SK-N-SH (cell line): ENCODE results near the gene PAM16. TPM values are rescaled to one million over a fixed set of nuclear protein-coding genes. Genes with fewer than 3 reads are reported as not detected.

ENCODE experiments used
- CTCF ChIA-PET: fragments of 300-600, 350-600 bp; formaldehyde crosslinking; extraction: SDS; loops from one replicate; lab custom pipeline; 2021; lab: Yijun Ruan, JAX
- POLR2A ChIA-PET: fragments of 350-600 bp; sonication (Branson Sonifier 250); formaldehyde crosslinking; extraction: SDS; loops from one replicate; lab custom pipeline; 2020; ENCODE audit warnings: antibody characterized with exemption, inconsistent platforms; lab: Yijun Ruan, JAX
- DNase-seq: peaks from one replicate; pipeline ENCODE4 v3.0.0; 2012
- H2AFZ ChIP-seq: fragments of 200-600 bp; sonication (generic); 2 replicates; pipeline ENCODE4 v1.8.1; 2016; ENCODE audit warnings: antibody characterized with exemption, mild to moderate bottlenecking, low read depth
- H3F3A ChIP-seq: fragments of 200-600 bp; sonication (generic); replicated peaks from 2 replicates; pipeline ENCODE3; 2016; ENCODE audit warnings: antibody characterized with exemption, mild to moderate bottlenecking; ENCODE audit not compliant: insufficient read depth
- H3K27ac ChIP-seq, 2 experiments: fragments of 200-500 bp in 1 of 2; fragments of 200-600 bp in 1 of 2; sonication (Bioruptor generic) in 1 of 2; sonication (generic), shearing (Covaris generic) in 1 of 2; 2 replicates each; pipeline versions ENCODE4 v1.5.1 to v1.6.1; 2014 to 2016; ENCODE audit warnings: low read depth in 2 of 2, inconsistent platforms in 1 of 2, low read length in 1 of 2, mild to moderate bottlenecking in 1 of 2, mixed read lengths in 1 of 2
- H3K27me3 ChIP-seq: fragments of 200-600 bp; sonication (generic), shearing (Covaris generic); 2 replicates; pipeline ENCODE4 v1.6.1; 2016; ENCODE audit warnings: mixed run types; ENCODE audit not compliant: insufficient read depth
- H3K36me3 ChIP-seq, 2 experiments: fragments of 200-500 bp in 1 of 2; fragments of 200-600 bp in 1 of 2; sonication (Bioruptor generic) in 1 of 2; sonication (generic) in 1 of 2; replicated peaks in 1 of 2; 2 replicates each; pipeline versions ENCODE3 to v1.5.1; 2014 to 2016; ENCODE audit warnings: low read length in 1 of 2, mild to moderate bottlenecking in 1 of 2; ENCODE audit not compliant: insufficient read depth in 2 of 2, control insufficient read depth in 1 of 2
- H3K4me1 ChIP-seq, 2 experiments: fragments of 200-500 bp in 1 of 2; fragments of 200-600 bp in 1 of 2; sonication (Bioruptor generic) in 1 of 2; sonication (generic), shearing (Covaris generic) in 1 of 2; 2 replicates each; pipeline versions ENCODE4 v1.5.1 to v1.6.1; 2014 to 2016; ENCODE audit warnings: low read depth in 1 of 2, low read length in 1 of 2, mixed run types in 1 of 2; ENCODE audit not compliant: insufficient read depth in 2 of 2, control insufficient read depth in 1 of 2
- H3K4me2 ChIP-seq: fragments of 200-600 bp; sonication (generic), shearing (Covaris generic); 2 replicates; pipeline ENCODE4 v1.6.1; 2017; ENCODE audit warnings: mixed run types
- H3K4me3 ChIP-seq, 2 experiments: fragments of 200-500 bp in 1 of 2; fragments of 200-600 bp in 1 of 2; sonication (Bioruptor generic) in 1 of 2; sonication (generic), shearing (Covaris generic) in 1 of 2; 2 replicates each; pipeline versions ENCODE4 v1.5.1 to v1.8.1; 2014 to 2016; ENCODE audit warnings: low read depth in 2 of 2, inconsistent platforms in 1 of 2, low read length in 1 of 2, mild to moderate bottlenecking in 1 of 2, mixed read lengths in 1 of 2, moderate library complexity in 1 of 2
- H3K79me2 ChIP-seq: fragments of 200-600 bp; sonication (generic); 2 replicates; pipeline ENCODE4 v1.8.1; 2017; ENCODE audit warnings: mild to moderate bottlenecking; ENCODE audit not compliant: insufficient read depth
- H3K9ac ChIP-seq: fragments of 200-600 bp; sonication (generic); 2 replicates; pipeline ENCODE4 v1.6.1; 2017; ENCODE audit warnings: mixed run types
- H3K9me2 ChIP-seq: fragments of 200-600 bp; sonication (generic); 2 replicates; pipeline ENCODE4 v1.6.1; 2017; ENCODE audit warnings: mixed run types
- H3K9me3 ChIP-seq: fragments of 200-600 bp; sonication (generic); 2 replicates; pipeline ENCODE4 v1.6.1; 2017; ENCODE audit warnings: mixed run types, mild to moderate bottlenecking, moderate library complexity
- H4K20me1 ChIP-seq: fragments of 200-600 bp; sonication (generic); 2 replicates; pipeline ENCODE4 v1.6.1; 2017; ENCODE audit warnings: mild to moderate bottlenecking, mixed run types; ENCODE audit not compliant: insufficient read depth
- CHD2 ChIP-seq: fragments of 150-350 bp; IDR thresholded peaks from 2 replicates; pipeline ENCODE4 v1.6.1; 2018; ENCODE audit warnings: low read length; ENCODE audit not compliant: partially characterized antibody
- FOXM1 ChIP-seq: IDR thresholded peaks from 2 replicates; pipeline ENCODE4 v1.4.0; 2012; ENCODE audit warnings: low read depth, mild to moderate bottlenecking
- IRF3 ChIP-seq: fragments of 150-350 bp; IDR thresholded peaks from 2 replicates; pipeline ENCODE4 v1.6.1; 2016; ENCODE audit warnings: mild to moderate bottlenecking, low read depth, low read length
- MXI1 ChIP-seq: IDR thresholded peaks from 2 replicates; pipeline ENCODE4 v1.6.1; 2012; ENCODE audit warnings: mild to moderate bottlenecking, low read depth, low read length, improper control_type of control experiment
- NFIC ChIP-seq: IDR thresholded peaks from 2 replicates; pipeline ENCODE4 v1.4.0; 2012; ENCODE audit warnings: borderline replicate concordance
- NRF1 ChIP-seq: IDR thresholded peaks from 2 replicates; pipeline ENCODE4 v1.6.1; 2012; ENCODE audit warnings: low read depth, mild to moderate bottlenecking, low read length
- PBX3 ChIP-seq: IDR thresholded peaks from 2 replicates; pipeline ENCODE4; 2012
- POLR2AphosphoS5 ChIP-seq: IDR thresholded peaks from 2 replicates; pipeline ENCODE4 v1.6.1; 2012; ENCODE audit warnings: low read depth, low read length
- RAD21 ChIP-seq: IDR thresholded peaks from 2 replicates; pipeline ENCODE4 v1.6.1; 2012; ENCODE audit warnings: mild to moderate bottlenecking, low read length
- RCOR1 ChIP-seq: fragments of 150-350 bp; IDR thresholded peaks from 2 replicates; pipeline ENCODE4 v1.6.1; 2017; ENCODE audit warnings: antibody characterized with exemption, low read length
- SIN3A ChIP-seq: IDR thresholded peaks from 2 replicates; pipeline ENCODE4 v1.6.1; 2012; ENCODE audit warnings: low read depth, mild to moderate bottlenecking, low read length, moderate library complexity, borderline replicate concordance
- SMC3 ChIP-seq: IDR thresholded peaks from 2 replicates; pipeline ENCODE4 v1.6.1; 2012; ENCODE audit warnings: low read depth, low read length, improper control_type of control experiment
- TAF1 ChIP-seq: IDR thresholded peaks from 2 replicates; pipeline ENCODE4 v1.6.1; 2012; ENCODE audit warnings: low read depth, mild to moderate bottlenecking, low read length, moderate library complexity, borderline replicate concordance
- TCF12 ChIP-seq: IDR thresholded peaks from 2 replicates; pipeline ENCODE4 v1.4.0; 2012
- WGBS: methylation state at CpG from one replicate; pipeline ENCODE4 v1.1.6; 2017; ENCODE audit warnings: low lambda C conversion rate; 5-methylcytosine and 5-hydroxymethylcytosine counted together
- polyA plus RNA-seq, 3 experiments: library from polyadenylated mRNA; depleted of rRNA; stranded (reverse); fragments of >200 nt; gene quantifications; 2 replicates each; pipeline ENCODE4 v1.2.3, GENCODE V29; 2012
- TF ChIP-seq, protein P1 (sequence below): fragments of 200-600 bp; sonication (generic); IDR thresholded peaks from 2 replicates; pipeline ENCODE4 v1.6.1; 2017; ENCODE audit warnings: antibody characterized with exemption, mild to moderate bottlenecking, moderate library complexity
- TF ChIP-seq, protein P2 (sequence below): IDR thresholded peaks from 2 replicates; pipeline ENCODE4 v1.6.1; 2012; ENCODE audit warnings: mild to moderate bottlenecking, low read depth, low read length, moderate library complexity

PAM16 gene
- polyA plus RNA-seq, 1 of the 3 experiments (the other 2 are of a cell fraction) = 96.4 TPM

- peak overlapping the region; percentile 12 to 39; a peak in 2 of 4 replicates for H3K4me3 ChIP-seq
- 32% methylated on average over 12 of the region's 30 CpGs for WGBS
- ChIA-PET CTCF (interaction anchor here (0.6 to 14.9 kb wide), 25 partner anchors 11 to 646 kb away, joined by 3 to 281 read pairs (median 7); partner anchors contain the start of gene TFAP4), POLR2A (interaction anchor here (0.6 to 1.3 kb wide), 6 partner anchors 12 to 65 kb away, joined by 3 to 8 read pairs (median 4); no protein-coding TSS in a partner anchor)
- no peaks in the 10 kb centered on the region for H3K9me3 ChIP-seq
- peaks cover 12% of the 10 kb centered on the region for H3F3A ChIP-seq
- H3K9ac ChIP-seq = peak overlapping the region; percentile 23; the same call in 1 of the 2 replicates
- H3K27me3 ChIP-seq = no peaks in the 10 kb centered on the region
- DNase-seq = peak; percentile 95
- H3K4me1 ChIP-seq = peaks cover 15 to 34% of the 10 kb centered on the region in 2 experiments; a peak in 3 of 4 replicates
- H3K4me2 ChIP-seq = peak overlapping the region; percentile 66
- H4K20me1 ChIP-seq = peaks cover 63% of the 10 kb centered on the region
- peaks cover 88% of the 10 kb centered on the region for H3K79me2 ChIP-seq
- no peak overlapping the region for H2AFZ ChIP-seq
- no peak for TF ChIP-seq NRF1
- TF ChIP-seq TAF1 = 0 out of 2 replicates have a peak, but pooled peaks have one; percentile 18
- TF ChIP-seq CHD2 = peak; percentile 31
- no peak for TF ChIP-seq TCF12
- no peak for TF ChIP-seq RCOR1
- peak; percentile 73 for TF ChIP-seq RAD21
- TF ChIP-seq SMC3 = peak; percentile 43; the same call in 1 of the 2 replicates
- no peak for TF ChIP-seq FOXM1
- TF ChIP-seq, protein P1, sequence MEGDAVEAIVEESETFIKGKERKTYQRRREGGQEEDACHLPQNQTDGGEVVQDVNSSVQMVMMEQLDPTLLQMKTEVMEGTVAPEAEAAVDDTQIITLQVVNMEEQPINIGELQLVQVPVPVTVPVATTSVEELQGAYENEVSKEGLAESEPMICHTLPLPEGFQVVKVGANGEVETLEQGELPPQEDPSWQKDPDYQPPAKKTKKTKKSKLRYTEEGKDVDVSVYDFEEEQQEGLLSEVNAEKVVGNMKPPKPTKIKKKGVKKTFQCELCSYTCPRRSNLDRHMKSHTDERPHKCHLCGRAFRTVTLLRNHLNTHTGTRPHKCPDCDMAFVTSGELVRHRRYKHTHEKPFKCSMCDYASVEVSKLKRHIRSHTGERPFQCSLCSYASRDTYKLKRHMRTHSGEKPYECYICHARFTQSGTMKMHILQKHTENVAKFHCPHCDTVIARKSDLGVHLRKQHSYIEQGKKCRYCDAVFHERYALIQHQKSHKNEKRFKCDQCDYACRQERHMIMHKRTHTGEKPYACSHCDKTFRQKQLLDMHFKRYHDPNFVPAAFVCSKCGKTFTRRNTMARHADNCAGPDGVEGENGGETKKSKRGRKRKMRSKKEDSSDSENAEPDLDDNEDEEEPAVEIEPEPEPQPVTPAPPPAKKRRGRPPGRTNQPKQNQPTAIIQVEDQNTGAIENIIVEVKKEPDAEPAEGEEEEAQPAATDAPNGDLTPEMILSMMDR = peak; percentile 52
- TF ChIP-seq MXI1 = peak; percentile 25; the same call in 1 of the 2 replicates
- TF ChIP-seq SIN3A = no peak
- H3K9me2 ChIP-seq = no peaks in the 10 kb centered on the region
- peak overlapping the region; percentile 22 to 82 for H3K27ac ChIP-seq
- peaks cover 0 to 11% of the 10 kb centered on the region in 2 experiments for H3K36me3 ChIP-seq
Observed at GRCh38 chr16:4328046-4328781, 22.9 kb downstream of the PAM16 start.

DNA sequence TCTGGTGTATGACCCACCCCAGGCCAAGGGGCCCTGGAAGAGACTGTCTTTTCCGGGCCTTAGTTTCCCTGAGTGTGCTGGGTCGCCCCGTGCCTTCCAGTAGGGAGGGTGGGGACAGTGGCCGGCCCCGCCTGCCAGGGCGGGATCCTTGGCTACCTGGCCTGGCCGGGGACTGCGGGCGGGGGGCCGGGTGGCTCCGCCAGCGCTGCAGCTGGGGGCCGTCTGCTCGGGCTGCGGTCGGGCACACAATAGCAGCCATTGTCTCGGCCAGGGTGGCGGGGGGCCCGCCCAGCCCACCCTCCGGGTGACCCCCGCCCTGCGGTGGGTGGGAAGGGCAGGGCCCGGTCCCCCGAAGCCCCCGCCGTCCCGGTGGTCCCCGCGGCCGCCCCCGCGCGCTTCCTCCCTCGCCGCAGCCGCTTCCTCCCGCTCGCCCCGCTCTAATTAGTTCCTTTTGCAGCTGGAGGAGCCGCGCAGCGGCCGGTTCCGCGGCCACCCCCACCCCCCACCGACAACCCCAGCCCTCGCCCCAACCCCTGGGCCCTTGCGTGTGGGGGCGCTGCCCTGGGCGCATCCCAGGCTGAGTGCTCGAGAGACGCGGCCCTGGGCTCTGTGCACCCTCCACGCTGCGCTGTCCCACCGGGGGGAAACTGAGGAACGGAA lies 23.6 kb downstream of the PAM16 start:
- no peaks in the 10 kb centered on the region for H3K27me3 ChIP-seq
- peaks cover 15 to 34% of the 10 kb centered on the region in 2 experiments; a peak in 3 of 4 replicates for H3K4me1 ChIP-seq
- peaks cover 70% of the 10 kb centered on the region for H4K20me1 ChIP-seq
- H3K4me3 ChIP-seq = peak overlapping the region; percentile 12 to 39; a peak in 2 of 4 replicates
- H3K27ac ChIP-seq = peak overlapping the region; percentile 22 to 82; a peak in 3 of 4 replicates
- no peak overlapping the region for H2AFZ ChIP-seq
- POLR2A ChIA-PET = interaction anchor here (0.7 to 1.3 kb wide), 4 partner anchors 12 to 65 kb away, joined by 3 to 8 read pairs (median 4); no protein-coding TSS in a partner anchor
- H3K9me3 ChIP-seq = no peaks in the 10 kb centered on the region
- H3K4me2 ChIP-seq = peak overlapping the region; percentile 66; the same call in 1 of the 2 replicates
- no peaks in the 10 kb centered on the region for H3K9me2 ChIP-seq
- H3K79me2 ChIP-seq = peaks cover 91% of the 10 kb centered on the region
- peaks cover 0 to 4% of the 10 kb centered on the region in 2 experiments for H3K36me3 ChIP-seq
- peak; percentile 80 for DNase-seq
- 34% methylated on average over 5 of the region's 57 CpGs for whole genome bisulfite sequencing
- CTCF ChIA-PET = interaction anchor here (0.6 to 14.9 kb wide), 25 partner anchors 10 to 646 kb away, joined by 3 to 281 read pairs (median 7); partner anchors contain the start of gene TFAP4
- H3K9ac ChIP-seq = peak overlapping the region; percentile 23; the same call in 1 of the 2 replicates
- peaks cover 12% of the 10 kb centered on the region for H3F3A ChIP-seq
- TF ChIP-seq IRF3 (no peak), FOXM1 (no peak), POLR2AphosphoS5 (no peak), RCOR1 (no peak), TCF12 (no peak), PBX3 (no peak), NFIC (no peak)
- TF ChIP-seq, protein P2, sequence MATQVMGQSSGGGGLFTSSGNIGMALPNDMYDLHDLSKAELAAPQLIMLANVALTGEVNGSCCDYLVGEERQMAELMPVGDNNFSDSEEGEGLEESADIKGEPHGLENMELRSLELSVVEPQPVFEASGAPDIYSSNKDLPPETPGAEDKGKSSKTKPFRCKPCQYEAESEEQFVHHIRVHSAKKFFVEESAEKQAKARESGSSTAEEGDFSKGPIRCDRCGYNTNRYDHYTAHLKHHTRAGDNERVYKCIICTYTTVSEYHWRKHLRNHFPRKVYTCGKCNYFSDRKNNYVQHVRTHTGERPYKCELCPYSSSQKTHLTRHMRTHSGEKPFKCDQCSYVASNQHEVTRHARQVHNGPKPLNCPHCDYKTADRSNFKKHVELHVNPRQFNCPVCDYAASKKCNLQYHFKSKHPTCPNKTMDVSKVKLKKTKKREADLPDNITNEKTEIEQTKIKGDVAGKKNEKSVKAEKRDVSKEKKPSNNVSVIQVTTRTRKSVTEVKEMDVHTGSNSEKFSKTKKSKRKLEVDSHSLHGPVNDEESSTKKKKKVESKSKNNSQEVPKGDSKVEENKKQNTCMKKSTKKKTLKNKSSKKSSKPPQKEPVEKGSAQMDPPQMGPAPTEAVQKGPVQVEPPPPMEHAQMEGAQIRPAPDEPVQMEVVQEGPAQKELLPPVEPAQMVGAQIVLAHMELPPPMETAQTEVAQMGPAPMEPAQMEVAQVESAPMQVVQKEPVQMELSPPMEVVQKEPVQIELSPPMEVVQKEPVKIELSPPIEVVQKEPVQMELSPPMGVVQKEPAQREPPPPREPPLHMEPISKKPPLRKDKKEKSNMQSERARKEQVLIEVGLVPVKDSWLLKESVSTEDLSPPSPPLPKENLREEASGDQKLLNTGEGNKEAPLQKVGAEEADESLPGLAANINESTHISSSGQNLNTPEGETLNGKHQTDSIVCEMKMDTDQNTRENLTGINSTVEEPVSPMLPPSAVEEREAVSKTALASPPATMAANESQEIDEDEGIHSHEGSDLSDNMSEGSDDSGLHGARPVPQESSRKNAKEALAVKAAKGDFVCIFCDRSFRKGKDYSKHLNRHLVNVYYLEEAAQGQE = no peak
